Measurements from ENCODE around the gene TTBK2. TPM values are rescaled to one million over a fixed set of nuclear protein-coding genes. Genes with fewer than 3 reads are reported as not detected.

TTBK2 gene
- total RNA-seq, 1 donor from 2014 or later: 7.9 TPM

GRCh38 chr15:42710662-42711061 is 209.9 kb downstream of the TTBK2 start:
- Histone ChIP-seq H3K27me3 (ENCODE audit: control insufficient read depth, insufficient read depth, low read length) (no peaks in the 10 kb centered on the region), H3K36me3 (ENCODE audit: control insufficient read depth, insufficient read depth, low read length) (no peaks in the 10 kb centered on the region), H3K4me3 (ENCODE audit: low read depth, low read length) (no peak overlapping the region)
- TF ChIP-seq CTCF (IDR thresholded peaks at IDR 0.05; ENCODE audit: insufficient read depth, low read length, severe bottlenecking): no peak
- no peak for DNase-seq (ENCODE audit: low read depth)
- FAIRE-seq: no peak

DNA sequence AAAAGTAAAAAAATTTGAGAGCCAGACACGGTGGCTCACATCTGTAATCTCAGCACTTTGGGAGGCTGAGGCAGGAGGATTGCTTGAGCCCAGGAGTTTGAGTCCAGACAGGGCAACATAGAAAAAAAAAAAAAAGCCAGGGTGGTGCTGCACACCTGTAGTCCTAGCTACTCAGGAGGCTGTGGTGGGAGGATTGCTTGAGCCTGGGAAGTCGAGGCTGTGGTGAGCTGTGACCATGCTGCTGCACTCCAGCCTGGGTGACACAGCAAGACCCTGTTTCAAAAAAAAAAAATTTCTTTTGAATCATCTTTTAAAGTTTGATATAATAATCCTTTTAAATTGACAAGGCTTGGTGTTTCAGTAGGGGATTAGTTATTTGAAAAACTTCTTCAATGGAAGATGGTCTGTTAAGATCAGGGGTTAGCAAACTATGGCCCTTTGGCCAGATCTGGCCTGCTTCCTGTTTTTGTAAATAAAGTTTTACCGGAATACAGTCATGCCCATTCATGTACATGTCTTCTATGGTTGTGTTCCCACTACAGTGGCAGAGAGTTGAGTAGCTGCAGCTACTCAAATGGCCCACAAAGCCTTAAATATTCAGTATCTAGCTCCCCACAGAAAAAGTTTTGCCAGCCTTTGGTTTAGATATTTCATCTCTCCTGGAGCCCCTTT is 212.6 kb downstream of the TTBK2 start:
- no peaks in the 10 kb centered on the region for H3K36me3 ChIP-seq (ENCODE audit: control insufficient read depth, insufficient read depth, low read length)
- no peaks in the 10 kb centered on the region for H3K27me3 ChIP-seq (ENCODE audit: control insufficient read depth, insufficient read depth, low read length)
- TF ChIP-seq CTCF (IDR thresholded peaks at IDR 0.05; ENCODE audit: insufficient read depth, low read length, severe bottlenecking): no peak
- H3K4me3 ChIP-seq (ENCODE audit: low read depth, low read length): no peak overlapping the region
- FAIRE-seq (no peak), DNase-seq (ENCODE audit: low read depth) (peak; percentile 37)

- peak; percentile 90 for DNase-seq (ENCODE audit: low read depth)
- TF ChIP-seq CTCF (IDR thresholded peaks at IDR 0.05; ENCODE audit: insufficient read depth, low read length, severe bottlenecking): no peak
- no peaks in the 10 kb centered on the region for H3K27me3 ChIP-seq (ENCODE audit: control insufficient read depth, insufficient read depth, low read length)
- H3K4me3 ChIP-seq (ENCODE audit: low read depth, low read length): no peak overlapping the region
- FAIRE-seq: no peak
- H3K36me3 ChIP-seq (ENCODE audit: control insufficient read depth, insufficient read depth, low read length): no peaks in the 10 kb centered on the region
Measured at GRCh38 chr15:42707068-42707467, 213.5 kb downstream of the TTBK2 start.

DNA sequence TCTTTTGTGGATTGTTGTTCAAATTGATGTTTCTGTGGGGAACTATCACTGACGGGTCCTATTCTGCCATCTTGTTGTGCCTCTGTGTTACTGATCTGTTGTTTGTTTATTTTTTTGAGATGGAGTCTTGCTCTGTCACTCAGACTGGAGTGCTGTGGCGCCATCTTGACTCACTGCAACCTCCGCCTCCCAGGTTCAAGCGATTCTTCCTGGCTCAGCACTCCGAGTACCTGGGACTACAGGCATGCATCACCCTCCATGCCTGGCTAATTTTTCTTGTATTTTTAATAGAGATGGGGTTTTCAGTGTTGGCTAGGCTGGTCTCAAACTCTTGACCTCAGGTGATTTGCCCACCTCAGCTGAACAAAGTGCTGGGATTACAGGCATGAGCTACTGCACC is 215.2 kb downstream of the TTBK2 start:
- no peak for TF ChIP-seq CTCF (IDR thresholded peaks at IDR 0.05; ENCODE audit: insufficient read depth, low read length, severe bottlenecking)
- Histone ChIP-seq H3K27me3 (ENCODE audit: control insufficient read depth, insufficient read depth, low read length) (no peaks in the 10 kb centered on the region), H3K4me3 (ENCODE audit: low read depth, low read length) (no peak overlapping the region), H3K36me3 (ENCODE audit: control insufficient read depth, insufficient read depth, low read length) (no peaks in the 10 kb centered on the region)
- FAIRE-seq (no peak), DNase-seq (ENCODE audit: low read depth) (no peak)

DNA sequence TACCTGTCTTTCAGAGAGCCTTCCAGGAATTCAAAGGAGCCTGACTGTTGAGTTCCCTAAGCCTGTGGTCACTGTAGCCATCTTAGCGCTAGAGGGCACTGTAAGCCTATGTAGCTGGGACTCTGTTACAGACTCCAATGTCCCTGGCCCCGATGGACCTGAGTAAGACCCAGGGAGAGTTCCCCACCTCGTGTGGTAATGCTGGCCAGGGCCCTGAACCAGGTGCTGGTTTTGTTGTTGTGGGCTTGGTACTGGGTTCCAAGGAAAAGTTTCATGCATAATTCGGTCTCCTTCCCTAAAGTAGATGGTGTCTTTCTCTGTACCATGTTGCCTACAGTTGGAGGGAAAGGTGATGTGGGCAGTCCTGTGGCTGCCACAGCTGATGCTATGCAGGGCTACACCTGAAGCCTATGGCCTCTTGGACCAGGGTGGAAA is 216.1 kb downstream of the TTBK2 start:
- Histone ChIP-seq H3K36me3 (ENCODE audit: control insufficient read depth, insufficient read depth, low read length) (no peaks in the 10 kb centered on the region), H3K27me3 (ENCODE audit: control insufficient read depth, insufficient read depth, low read length) (no peaks in the 10 kb centered on the region), H3K4me3 (ENCODE audit: low read depth, low read length) (no peak overlapping the region)
- peak; percentile 93 for TF ChIP-seq CTCF (IDR thresholded peaks at IDR 0.05; ENCODE audit: insufficient read depth, low read length, severe bottlenecking)
- DNase-seq (ENCODE audit: low read depth) (peak; percentile 71), FAIRE-seq (no peak)

GRCh38 chr15:42696626-42697025 is 224.0 kb downstream of the TTBK2 start:
- FAIRE-seq: peak; percentile 40
- Histone ChIP-seq H3K36me3 (ENCODE audit: control insufficient read depth, insufficient read depth, low read length) (no peaks in the 10 kb centered on the region), H3K4me3 (ENCODE audit: low read depth, low read length) (no peak overlapping the region), H3K27me3 (ENCODE audit: control insufficient read depth, insufficient read depth, low read length) (no peaks in the 10 kb centered on the region)
- DNase-seq (ENCODE audit: low read depth): no peak
- no peak for TF ChIP-seq CTCF (IDR thresholded peaks at IDR 0.05; ENCODE audit: insufficient read depth, low read length, severe bottlenecking)
